ENCODE measurements around the gene CCDC127. TPM values are rescaled to one million over a fixed set of nuclear protein-coding genes. Genes with fewer than 3 reads are reported as not detected.
"Not testable (repeated sequence)": the region's sequence is repeated elsewhere in the genome, so short reads cannot be mapped to it uniquely, and the experiment has no call there.

The CCDC127 gene
- total RNA-seq, 2 experiments from 2014 or later: 5.6 to 6.5 TPM

GRCh38 chr5:206406-206805, 11.5 kb downstream of the CCDC127 start:
- Mint-ChIP-seq H3K27me3 (no peaks in the 10 kb centered on the region), H3K4me3 (no peak overlapping the region), H3K27ac (no peak overlapping the region), H3K36me3 (ENCODE audit: low read depth) (peaks cover 28% of the 10 kb centered on the region), H3K9me3 (no peaks in the 10 kb centered on the region), H3K4me1 (peaks cover 5% of the 10 kb centered on the region)
- no peak for DNase-seq
- CTCF ChIA-PET: no interaction called here
- POLR2A ChIA-PET: no interaction called here

DNA sequence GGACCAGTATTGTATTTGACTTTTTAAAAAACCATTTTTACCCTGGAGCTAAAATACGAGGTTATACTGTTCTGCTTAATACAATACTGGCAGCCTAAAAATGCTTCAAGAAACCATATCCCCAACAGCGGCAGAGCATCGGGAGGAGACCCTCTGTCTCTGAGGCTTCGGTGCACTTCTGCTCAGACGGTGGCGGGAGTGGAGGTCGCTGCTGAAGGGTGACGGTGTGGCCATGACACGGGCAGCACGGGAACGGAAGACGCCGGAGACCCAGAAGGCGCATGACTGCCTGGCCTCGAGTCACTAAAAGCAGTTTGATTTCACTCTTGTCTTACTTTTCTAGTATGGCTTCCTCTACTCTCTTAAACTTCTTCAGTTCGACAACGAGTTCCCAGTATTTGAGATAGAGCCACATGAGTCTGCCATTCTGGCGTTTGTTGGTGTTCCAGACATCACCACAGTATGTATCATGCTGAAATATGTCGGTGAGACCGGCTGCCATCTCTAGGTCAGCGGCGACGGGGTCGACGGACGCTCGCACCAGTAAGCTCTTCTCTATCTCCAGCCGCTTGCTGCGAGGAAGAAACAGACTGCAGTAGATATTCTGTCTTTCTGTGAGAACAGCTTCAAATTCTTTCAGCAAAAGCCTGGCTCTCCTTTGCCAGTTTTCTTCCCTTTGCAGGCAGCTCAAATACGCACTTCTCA, 12.8 kb downstream of the CCDC127 start:
- POLR2A ChIA-PET: no interaction called here
- no peak overlapping the region for H3K4me3 Mint-ChIP-seq
- H3K36me3 Mint-ChIP-seq (ENCODE audit: low read depth): peaks cover 24% of the 10 kb centered on the region
- no peaks in the 10 kb centered on the region for H3K27me3 Mint-ChIP-seq
- no peaks in the 10 kb centered on the region for H3K9me3 Mint-ChIP-seq
- no peak overlapping the region for H3K27ac Mint-ChIP-seq
- H3K4me1 Mint-ChIP-seq: peaks cover under 1% of the 10 kb centered on the region
- CTCF ChIA-PET: no interaction called here
- no peak for DNase-seq

DNA sequence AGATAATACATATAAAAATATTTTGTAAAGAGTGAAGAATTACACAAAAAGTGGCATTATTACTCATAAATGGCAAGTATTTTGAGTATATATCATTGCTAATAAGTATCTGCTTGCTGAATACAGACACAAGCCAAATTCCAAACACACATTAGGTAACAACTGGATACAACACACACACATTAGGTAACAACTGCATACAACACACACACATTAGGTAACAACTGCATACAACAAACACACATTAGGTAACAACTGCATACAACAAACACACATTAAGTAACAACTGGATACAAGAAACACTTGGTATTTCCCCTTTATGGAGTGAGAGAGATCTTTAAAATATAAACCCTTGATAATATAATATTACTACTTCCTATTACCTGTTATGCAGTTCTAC, 13.5 kb downstream of the CCDC127 start:
- Mint-ChIP-seq H3K9me3 (no peaks in the 10 kb centered on the region), H3K36me3 (ENCODE audit: low read depth) (peaks cover 24% of the 10 kb centered on the region), H3K4me3 (no peak overlapping the region), H3K4me1 (no peaks in the 10 kb centered on the region), H3K27ac (no peak overlapping the region), H3K27me3 (no peaks in the 10 kb centered on the region)
- ChIA-PET POLR2A (no interaction called here), CTCF (no interaction called here)
- no peak for DNase-seq

GRCh38 chr5:204001-204400, 14.0 kb downstream of the CCDC127 start:
- no peaks in the 10 kb centered on the region for H3K27me3 Mint-ChIP-seq
- ChIA-PET CTCF (no interaction called here), POLR2A (no interaction called here)
- H3K9me3 Mint-ChIP-seq: no peaks in the 10 kb centered on the region
- no peaks in the 10 kb centered on the region for H3K4me1 Mint-ChIP-seq
- peaks cover 24% of the 10 kb centered on the region for H3K36me3 Mint-ChIP-seq (ENCODE audit: low read depth)
- H3K27ac Mint-ChIP-seq: no peak overlapping the region
- H3K4me3 Mint-ChIP-seq: no peak overlapping the region
- no peak for DNase-seq

DNA sequence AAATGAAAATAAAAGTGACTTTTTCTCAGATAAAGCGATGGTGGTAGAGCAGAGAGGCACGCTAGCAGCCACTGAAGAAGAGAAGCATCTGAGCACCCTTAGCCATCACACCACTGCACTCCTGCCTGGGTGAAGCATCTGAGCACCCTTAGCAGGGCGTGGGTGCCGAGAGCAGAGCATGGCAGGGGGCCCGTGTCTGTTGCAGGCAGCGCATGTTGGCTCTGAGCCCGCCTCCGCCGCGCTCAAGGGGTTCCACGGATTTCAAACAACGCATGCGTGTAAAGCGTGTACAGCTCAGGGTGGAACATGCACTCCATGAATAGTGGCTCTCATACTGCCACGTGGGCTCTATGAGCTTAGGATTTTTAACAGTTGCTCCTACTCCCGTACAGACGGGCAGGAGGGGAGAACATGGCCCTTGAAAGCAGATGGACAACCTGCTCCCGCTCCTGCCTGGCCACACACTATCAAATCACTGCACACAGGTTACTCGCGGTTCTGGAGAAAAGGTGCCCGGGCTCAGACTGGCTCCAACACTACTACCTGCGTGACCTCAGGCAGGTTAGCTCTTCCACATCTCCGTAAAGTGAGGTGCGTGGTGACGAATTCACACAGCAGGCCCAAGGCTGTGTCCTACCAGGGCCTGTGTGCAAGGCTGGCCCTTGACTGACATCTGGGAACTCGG, 14.6 kb downstream of the CCDC127 start:
- H3K36me3 Mint-ChIP-seq (ENCODE audit: low read depth): peaks cover 24% of the 10 kb centered on the region
- CTCF ChIA-PET: no interaction called here
- no peaks in the 10 kb centered on the region for H3K27me3 Mint-ChIP-seq
- POLR2A ChIA-PET: no interaction called here
- no peaks in the 10 kb centered on the region for H3K4me1 Mint-ChIP-seq
- no peak overlapping the region for H3K27ac Mint-ChIP-seq
- no peaks in the 10 kb centered on the region for H3K9me3 Mint-ChIP-seq
- no peak for DNase-seq
- no peak overlapping the region for H3K4me3 Mint-ChIP-seq

DNA sequence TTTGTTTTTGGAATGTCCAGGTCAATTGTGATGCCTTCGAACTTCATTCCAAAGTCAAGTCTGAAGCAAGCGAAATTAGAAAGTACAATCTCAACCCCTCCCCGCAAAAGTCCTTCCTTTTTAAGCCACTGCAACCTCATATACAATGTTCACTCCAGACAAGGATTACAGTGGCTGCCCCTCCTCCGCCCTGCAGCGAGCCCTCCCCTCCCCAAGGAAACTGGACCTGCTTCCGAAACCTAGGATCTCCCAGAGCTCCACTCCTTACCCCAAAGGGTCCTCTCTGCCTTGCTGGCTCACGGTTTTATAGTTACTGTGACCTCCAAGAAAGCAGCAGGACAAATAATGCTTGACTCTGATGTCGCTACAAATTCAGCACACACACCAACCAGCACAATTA, 16.3 kb downstream of the CCDC127 start:
- no peak for DNase-seq
- Mint-ChIP-seq H3K36me3 (ENCODE audit: low read depth) (peaks cover 18% of the 10 kb centered on the region), H3K4me1 (no peaks in the 10 kb centered on the region), H3K27ac (no peak overlapping the region), H3K27me3 (no peaks in the 10 kb centered on the region), H3K4me3 (no peak overlapping the region), H3K9me3 (no peaks in the 10 kb centered on the region)
- ChIA-PET POLR2A (no interaction called here), CTCF (no interaction called here)

DNA sequence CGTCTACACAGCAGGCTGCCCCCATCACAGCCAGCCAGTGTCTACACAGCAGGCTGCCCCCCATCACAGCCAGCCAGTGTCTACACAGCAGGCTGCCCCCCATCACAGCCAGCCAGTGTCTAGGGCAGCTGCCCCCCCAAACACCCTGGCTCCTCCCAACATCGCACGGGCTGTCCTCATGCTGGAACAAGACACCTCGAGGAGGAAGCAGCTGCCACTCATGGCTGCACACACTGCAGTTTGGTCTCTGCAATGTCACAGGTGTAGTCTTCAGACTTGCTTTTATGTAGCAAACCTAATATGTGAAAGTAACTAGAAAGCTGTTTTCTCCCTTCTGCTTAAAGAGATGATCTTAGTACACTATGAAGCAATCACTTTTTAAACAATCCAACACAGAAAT, 17.0 kb downstream of the CCDC127 start:
- no peaks in the 10 kb centered on the region for H3K4me1 Mint-ChIP-seq
- POLR2A ChIA-PET: no interaction called here
- CTCF ChIA-PET: interaction anchor here (0.5 kb wide), 1 partner anchor 258 kb away, joined by 4 read pairs; no protein-coding TSS in a partner anchor

DNA sequence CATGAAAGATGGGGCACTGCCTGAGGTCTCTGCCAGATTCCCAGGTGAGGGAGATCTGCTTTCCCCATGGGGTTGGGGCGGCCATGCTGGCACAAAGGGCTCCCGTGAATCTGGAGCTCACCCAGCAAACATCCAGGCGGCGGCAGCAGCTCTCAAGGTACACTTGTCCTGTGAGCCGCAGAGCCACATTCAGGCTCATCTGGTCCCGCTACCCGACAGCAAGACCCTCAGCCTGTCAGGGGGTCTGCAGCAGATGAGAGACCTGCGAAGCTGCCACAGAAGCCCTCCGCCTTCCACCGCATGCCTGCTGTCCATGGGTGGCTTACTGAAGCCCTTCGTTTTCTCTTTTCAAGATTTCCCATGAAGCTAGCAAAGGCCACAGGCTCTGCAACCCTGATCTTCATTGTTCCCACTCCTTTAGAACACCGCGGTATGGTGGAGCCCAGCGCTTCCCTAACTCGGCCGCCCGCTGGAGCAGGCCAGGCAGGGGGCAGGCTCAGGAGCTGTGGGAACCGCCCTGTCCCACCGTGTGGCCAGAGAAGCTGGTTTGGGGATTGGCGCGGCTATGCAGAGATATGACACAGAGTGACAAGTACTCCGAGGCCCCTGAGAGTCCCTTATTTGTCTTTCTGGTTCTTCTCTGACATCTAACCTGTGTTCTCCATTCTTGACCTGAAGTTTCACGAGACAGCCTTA, 17.9 kb downstream of the CCDC127 start:
- Mint-ChIP-seq H3K36me3 (ENCODE audit: low read depth) (peaks cover 10% of the 10 kb centered on the region), H3K4me1 (no peaks in the 10 kb centered on the region), H3K9me3 (no peaks in the 10 kb centered on the region), H3K27me3 (no peaks in the 10 kb centered on the region), H3K27ac (no peak overlapping the region), H3K4me3 (no peak overlapping the region)
- POLR2A ChIA-PET: no interaction called here
- CTCF ChIA-PET: interaction anchor here (1.0 kb wide), 1 partner anchor 12 kb away, joined by 4 read pairs; no protein-coding TSS in a partner anchor
- DNase-seq: no peak

More for the DNA sequence above, 17.0 kb downstream of the CCDC127 start:
- no peak for DNase-seq
- peaks cover 18% of the 10 kb centered on the region for H3K36me3 Mint-ChIP-seq (ENCODE audit: low read depth)
- no peaks in the 10 kb centered on the region for H3K9me3 Mint-ChIP-seq
- no peak overlapping the region for H3K27ac Mint-ChIP-seq
- H3K27me3 Mint-ChIP-seq: no peaks in the 10 kb centered on the region
- no peak overlapping the region for H3K4me3 Mint-ChIP-seq

GRCh38 chr5:199197-199949, 18.6 kb downstream of the CCDC127 start:
- ChIA-PET CTCF (interaction anchor here (1.0 kb wide), 1 partner anchor 11 kb away, joined by 4 read pairs; no protein-coding TSS in a partner anchor), POLR2A (no interaction called here)
- no peak overlapping the region for H3K4me3 Mint-ChIP-seq
- no peaks in the 10 kb centered on the region for H3K9me3 Mint-ChIP-seq
- no peak overlapping the region for H3K27ac Mint-ChIP-seq
- no peaks in the 10 kb centered on the region for H3K27me3 Mint-ChIP-seq
- DNase-seq: no peak
- H3K36me3 Mint-ChIP-seq (ENCODE audit: low read depth): peaks cover 4% of the 10 kb centered on the region
- no peaks in the 10 kb centered on the region for H3K4me1 Mint-ChIP-seq

- Mint-ChIP-seq H3K36me3 (ENCODE audit: low read depth) (peaks cover 3% of the 10 kb centered on the region), H3K27ac (no peak overlapping the region), H3K4me1 (no peaks in the 10 kb centered on the region), H3K9me3 (no peaks in the 10 kb centered on the region), H3K27me3 (no peaks in the 10 kb centered on the region), H3K4me3 (no peak overlapping the region)
- POLR2A ChIA-PET: no interaction called here
- no peak for DNase-seq
- CTCF ChIA-PET: no interaction called here
Observed at GRCh38 chr5:198516-199196, 19.3 kb downstream of the CCDC127 start.

DNA sequence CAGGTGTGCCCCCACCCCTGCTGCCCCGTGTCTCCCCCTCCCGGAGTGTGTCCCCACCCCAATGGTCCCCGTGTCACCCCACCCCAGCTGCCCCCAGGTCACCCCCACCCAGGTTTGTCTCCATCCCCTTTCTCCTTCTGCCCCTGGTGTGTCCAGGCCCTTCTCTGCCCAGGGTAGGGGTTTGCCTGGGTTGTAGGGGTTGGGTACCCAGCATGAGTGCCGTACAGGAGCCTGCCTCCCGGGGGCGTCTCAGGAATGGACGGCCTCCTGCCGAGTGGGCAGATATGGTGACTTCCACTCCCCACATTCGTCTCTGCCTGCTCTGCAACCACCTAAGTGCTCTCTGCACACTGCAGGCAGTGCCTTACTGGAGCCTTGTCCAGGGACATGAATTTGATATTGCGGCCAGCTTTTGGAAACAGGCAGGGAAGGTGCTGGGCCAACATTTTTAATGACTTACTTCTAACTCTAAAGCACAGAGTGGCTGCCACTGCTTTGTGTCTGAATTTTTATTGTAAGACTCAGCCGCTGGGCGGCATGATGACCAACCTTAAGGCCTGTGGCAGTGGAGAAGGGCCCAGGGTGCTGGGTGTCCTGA, 20.0 kb downstream of the CCDC127 start:
- Mint-ChIP-seq H3K27ac (no peak overlapping the region), H3K4me3 (no peak overlapping the region), H3K27me3 (no peaks in the 10 kb centered on the region), H3K4me1 (no peaks in the 10 kb centered on the region), H3K36me3 (ENCODE audit: low read depth) (peaks cover 3% of the 10 kb centered on the region), H3K9me3 (no peaks in the 10 kb centered on the region)
- POLR2A ChIA-PET: no interaction called here
- CTCF ChIA-PET: no interaction called here
- no peak for DNase-seq

DNA sequence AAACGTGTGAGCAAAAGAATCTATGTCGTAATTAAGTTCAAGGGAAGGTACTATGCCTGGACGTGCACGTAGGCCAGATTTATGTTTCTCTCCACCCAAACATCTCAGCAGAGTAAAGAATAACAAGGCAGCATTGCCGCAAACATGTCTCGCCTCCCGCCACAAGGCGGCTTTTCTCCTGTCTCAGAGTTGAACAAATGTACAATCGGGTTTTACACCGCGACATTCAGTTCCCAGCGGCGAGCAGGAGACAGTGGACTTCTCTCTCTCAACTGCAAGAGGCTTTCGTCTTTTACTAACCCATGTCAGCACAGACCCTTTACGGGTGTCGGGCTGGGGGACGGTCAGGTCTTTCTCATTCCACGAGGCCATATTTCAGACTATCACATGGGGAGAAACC, 20.9 kb downstream of the CCDC127 start:
- POLR2A ChIA-PET; H3K36me3 Mint-ChIP-seq (ENCODE audit: low read depth); H3K4me1 Mint-ChIP-seq; H3K4me3 Mint-ChIP-seq; H3K27me3 Mint-ChIP-seq; DNase-seq; H3K27ac Mint-ChIP-seq; H3K9me3 Mint-ChIP-seq; CTCF ChIA-PET: not testable (repeated sequence)

All from activated CD4-positive, alpha-beta memory T cell treated with anti-CD3 and anti-CD28 coated beads, Interleukin-2, amount 10 ng/mL, durations not matched to agents 7 days and 5 days (primary cell).